ENCODE results near the gene COX7A2L.
"Not testable (repeated sequence)": the region's sequence is repeated elsewhere in the genome, so short reads cannot be mapped to it uniquely, and the experiment has no call there.

- TF ChIP-seq THAP12, ZNF23, USF2 (CRISPR knock-in tag; IDR thresholded peaks at IDR 0.05): not testable (repeated sequence)
Observed at GRCh38 chr2:42393320-42393719, 32.3 kb upstream of the COX7A2L start.
